ENCODE measurements around the gene PRUNE2.

DNA sequence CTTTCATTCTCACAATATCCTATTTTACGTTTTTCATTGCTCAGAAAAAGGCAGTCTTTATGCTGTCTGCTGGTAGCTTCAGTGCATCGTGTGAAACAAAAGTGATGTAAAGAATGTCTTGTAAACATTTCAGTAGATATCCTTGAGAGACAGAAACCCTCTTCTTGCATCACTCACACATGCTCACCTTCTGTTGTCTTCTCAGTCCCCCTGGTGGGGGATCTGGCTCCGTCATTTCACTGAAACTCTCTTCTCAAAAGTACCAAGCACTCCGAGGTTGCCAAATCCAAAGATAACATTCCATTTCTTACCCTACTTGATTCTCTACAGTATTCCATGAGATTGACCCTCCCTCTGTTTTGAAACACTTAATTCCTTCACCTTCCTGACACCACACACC lies 187.7 kb downstream of the PRUNE2 start:
- TF ChIP-seq, protein P1, sequence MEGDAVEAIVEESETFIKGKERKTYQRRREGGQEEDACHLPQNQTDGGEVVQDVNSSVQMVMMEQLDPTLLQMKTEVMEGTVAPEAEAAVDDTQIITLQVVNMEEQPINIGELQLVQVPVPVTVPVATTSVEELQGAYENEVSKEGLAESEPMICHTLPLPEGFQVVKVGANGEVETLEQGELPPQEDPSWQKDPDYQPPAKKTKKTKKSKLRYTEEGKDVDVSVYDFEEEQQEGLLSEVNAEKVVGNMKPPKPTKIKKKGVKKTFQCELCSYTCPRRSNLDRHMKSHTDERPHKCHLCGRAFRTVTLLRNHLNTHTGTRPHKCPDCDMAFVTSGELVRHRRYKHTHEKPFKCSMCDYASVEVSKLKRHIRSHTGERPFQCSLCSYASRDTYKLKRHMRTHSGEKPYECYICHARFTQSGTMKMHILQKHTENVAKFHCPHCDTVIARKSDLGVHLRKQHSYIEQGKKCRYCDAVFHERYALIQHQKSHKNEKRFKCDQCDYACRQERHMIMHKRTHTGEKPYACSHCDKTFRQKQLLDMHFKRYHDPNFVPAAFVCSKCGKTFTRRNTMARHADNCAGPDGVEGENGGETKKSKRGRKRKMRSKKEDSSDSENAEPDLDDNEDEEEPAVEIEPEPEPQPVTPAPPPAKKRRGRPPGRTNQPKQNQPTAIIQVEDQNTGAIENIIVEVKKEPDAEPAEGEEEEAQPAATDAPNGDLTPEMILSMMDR (IDR thresholded peaks at IDR 0.05) = no peak
- TF ChIP-seq POLR2A (IDR thresholded peaks at IDR 0.05) = no peak
